Neutrophil (primary cell): Measurements from ENCODE around the gene MYO16.
A peak's percentile ranks its signal among the peaks of the same experiment; 100 is the strongest.

ENCODE experiments used
- H3K27ac ChIP-seq: fragments of 200-600 bp; sonication (generic); 2 replicates; pipeline ENCODE4 v1.5.1; 2016; ENCODE audit warnings: mild to moderate bottlenecking, moderate library complexity
- H3K27me3 ChIP-seq: fragments of 200-600 bp; sonication (generic); 2 replicates; pipeline ENCODE4 v1.6.0; 2016; ENCODE audit warnings: mild to moderate bottlenecking
- H3K36me3 ChIP-seq: fragments of 200-600 bp; sonication (generic); 2 replicates; pipeline ENCODE4 v1.5.1; 2017
- H3K4me1 ChIP-seq, 2 experiments: fragments of 200-600 bp in 1 of 2; sonication (generic) in 1 of 2; 1 replicate in 1 of 2; 2 replicates in 1 of 2; pipeline versions ENCODE4 v1.5.1 to v1.6.1; 2013 to 2016; ENCODE audit warnings: low read depth in 1 of 2, low read length in 1 of 2, mild to moderate bottlenecking in 1 of 2, moderate library complexity in 1 of 2; ENCODE audit not compliant: control insufficient read depth in 1 of 2, insufficient read depth in 1 of 2
- H3K4me3 ChIP-seq, 2 experiments: fragments of 200-600 bp in 1 of 2; sonication (generic) in 1 of 2; 1 replicate in 1 of 2; 2 replicates in 1 of 2; pipeline ENCODE4 v1.5.1; 2013 to 2016; ENCODE audit warnings: low read depth in 1 of 2, low read length in 1 of 2, mild to moderate bottlenecking in 1 of 2, moderate library complexity in 1 of 2
- H3K9me3 ChIP-seq: fragments of 200-600 bp; sonication (generic); 2 replicates; pipeline ENCODE4 v1.5.1; 2016
- CTCF ChIP-seq: fragments of 200-600 bp; sonication (generic); IDR thresholded peaks from 2 replicates; pipeline ENCODE4 v1.5.1; 2016; ENCODE audit warnings: antibody characterized with exemption

Gene MYO16

DNA sequence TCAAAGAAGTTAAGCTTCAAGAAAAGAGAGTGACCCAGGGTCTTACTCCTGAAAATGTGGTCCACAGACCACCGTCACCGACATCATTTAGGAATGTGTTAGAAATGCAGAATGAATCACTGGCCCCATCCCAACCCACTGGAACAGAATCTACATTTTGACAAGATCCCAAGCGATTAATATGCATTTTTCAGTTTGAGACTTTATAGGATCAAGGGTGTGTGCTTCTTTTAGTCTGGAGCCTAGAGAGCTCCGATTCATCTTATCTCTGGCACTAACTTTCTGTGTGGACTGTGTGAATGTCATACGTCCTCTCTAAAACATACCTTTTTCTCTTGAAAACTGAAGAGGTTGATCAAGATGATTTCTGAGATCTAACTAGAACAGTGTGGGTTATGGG, 484.8 kb downstream of the MYO16 start:
- H3K27me3 ChIP-seq: no peaks in the 10 kb centered on the region
- H3K36me3 ChIP-seq: no peaks in the 10 kb centered on the region
- H3K4me1 ChIP-seq: peaks cover 0 to 5% of the 10 kb centered on the region in 2 experiments
- no peak overlapping the region for H3K27ac ChIP-seq
- no peak overlapping the region for H3K4me3 ChIP-seq
- H3K9me3 ChIP-seq: no peaks in the 10 kb centered on the region
- no peak for TF ChIP-seq CTCF

GRCh38 chr13:109114991-109115390, 485.6 kb downstream of the MYO16 start:
- H3K4me3 ChIP-seq: no peak overlapping the region
- H3K4me1 ChIP-seq: peaks cover 0 to 5% of the 10 kb centered on the region in 2 experiments
- TF ChIP-seq CTCF: no peak
- H3K27ac ChIP-seq: no peak overlapping the region
- no peaks in the 10 kb centered on the region for H3K36me3 ChIP-seq
- no peaks in the 10 kb centered on the region for H3K27me3 ChIP-seq
- no peaks in the 10 kb centered on the region for H3K9me3 ChIP-seq

DNA sequence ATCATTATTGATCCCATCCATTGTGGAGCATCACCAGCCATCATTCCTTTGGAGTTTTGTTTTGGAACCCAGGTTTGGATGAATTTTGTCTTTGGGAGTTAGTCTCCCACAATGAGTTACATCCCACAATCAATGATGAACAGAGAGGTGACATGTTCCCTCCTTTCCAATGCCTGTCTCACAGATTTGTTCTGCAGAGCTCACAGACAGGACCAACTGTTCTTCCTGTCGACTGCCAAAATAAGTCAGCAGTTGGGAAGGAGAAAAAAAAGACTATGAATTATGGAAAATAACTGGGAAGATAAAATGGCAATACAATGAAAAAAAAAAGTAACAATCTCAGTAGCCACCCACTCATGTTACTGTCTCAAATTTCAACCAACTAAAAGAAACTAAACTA, 489.1 kb downstream of the MYO16 start:
- no peaks in the 10 kb centered on the region for H3K36me3 ChIP-seq
- no peak for TF ChIP-seq CTCF
- no peaks in the 10 kb centered on the region for H3K9me3 ChIP-seq

GRCh38 chr13:109119896-109120295, 490.5 kb downstream of the MYO16 start:
- peaks cover 11 to 20% of the 10 kb centered on the region in 2 experiments for H3K4me1 ChIP-seq
- no peak overlapping the region for H3K4me3 ChIP-seq
- no peaks in the 10 kb centered on the region for H3K36me3 ChIP-seq
- no peaks in the 10 kb centered on the region for H3K9me3 ChIP-seq
- no peak overlapping the region for H3K27ac ChIP-seq
- no peak for TF ChIP-seq CTCF
- no peaks in the 10 kb centered on the region for H3K27me3 ChIP-seq

More for the DNA sequence above, 489.1 kb downstream of the MYO16 start:
- Histone ChIP-seq H3K27ac (no peak overlapping the region), H3K4me3 (no peak overlapping the region), H3K4me1 (peaks cover 0 to 6% of the 10 kb centered on the region in 2 experiments), H3K27me3 (no peaks in the 10 kb centered on the region)

DNA sequence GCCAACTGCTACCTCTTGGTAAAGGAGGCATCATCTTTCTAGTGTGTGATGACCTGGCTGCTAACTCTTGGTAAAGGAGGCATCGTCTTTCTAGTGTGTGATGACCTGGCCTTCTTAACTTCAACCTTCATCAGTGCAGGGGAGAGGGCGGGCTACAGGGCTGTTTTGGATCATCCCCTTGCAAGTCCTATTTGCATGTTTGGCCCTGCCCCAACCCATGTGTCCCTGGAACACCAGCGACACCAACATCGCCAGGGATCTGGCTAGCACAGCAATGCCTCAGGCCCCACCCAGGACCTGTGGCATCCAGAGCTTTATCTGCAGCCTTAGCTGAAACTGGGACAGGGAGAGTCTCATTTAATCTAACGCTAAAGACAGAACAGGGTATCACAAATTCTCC, 492.4 kb downstream of the MYO16 start:
- Histone ChIP-seq H3K27ac (no peak overlapping the region), H3K36me3 (no peaks in the 10 kb centered on the region)
- TF ChIP-seq CTCF: no peak

GRCh38 chr13:109123971-109124370, 494.6 kb downstream of the MYO16 start:
- TF ChIP-seq CTCF: no peak
- Histone ChIP-seq H3K36me3 (no peaks in the 10 kb centered on the region), H3K9me3 (no peaks in the 10 kb centered on the region), H3K4me3 (no peak overlapping the region), H3K27me3 (no peaks in the 10 kb centered on the region), H3K4me1 (peaks cover 18 to 21% of the 10 kb centered on the region in 2 experiments), H3K27ac (peak overlapping the region; percentile 1)

More for the DNA sequence above, 492.4 kb downstream of the MYO16 start:
- H3K4me1 ChIP-seq: peaks cover 18 to 21% of the 10 kb centered on the region in 2 experiments
- H3K27me3 ChIP-seq: no peaks in the 10 kb centered on the region
- H3K9me3 ChIP-seq: no peaks in the 10 kb centered on the region
- H3K4me3 ChIP-seq: no peak overlapping the region
